ENCODE measurements around the gene FGF21. TPM values are rescaled to one million over a fixed set of nuclear protein-coding genes. Genes with fewer than 3 reads are reported as not detected.
A peak's percentile ranks its signal among the peaks of the same experiment; 100 is the strongest.

FGF21 gene
- total and polyA plus RNA-seq, 7 experiments from 2014 or later, result not detected

DNA sequence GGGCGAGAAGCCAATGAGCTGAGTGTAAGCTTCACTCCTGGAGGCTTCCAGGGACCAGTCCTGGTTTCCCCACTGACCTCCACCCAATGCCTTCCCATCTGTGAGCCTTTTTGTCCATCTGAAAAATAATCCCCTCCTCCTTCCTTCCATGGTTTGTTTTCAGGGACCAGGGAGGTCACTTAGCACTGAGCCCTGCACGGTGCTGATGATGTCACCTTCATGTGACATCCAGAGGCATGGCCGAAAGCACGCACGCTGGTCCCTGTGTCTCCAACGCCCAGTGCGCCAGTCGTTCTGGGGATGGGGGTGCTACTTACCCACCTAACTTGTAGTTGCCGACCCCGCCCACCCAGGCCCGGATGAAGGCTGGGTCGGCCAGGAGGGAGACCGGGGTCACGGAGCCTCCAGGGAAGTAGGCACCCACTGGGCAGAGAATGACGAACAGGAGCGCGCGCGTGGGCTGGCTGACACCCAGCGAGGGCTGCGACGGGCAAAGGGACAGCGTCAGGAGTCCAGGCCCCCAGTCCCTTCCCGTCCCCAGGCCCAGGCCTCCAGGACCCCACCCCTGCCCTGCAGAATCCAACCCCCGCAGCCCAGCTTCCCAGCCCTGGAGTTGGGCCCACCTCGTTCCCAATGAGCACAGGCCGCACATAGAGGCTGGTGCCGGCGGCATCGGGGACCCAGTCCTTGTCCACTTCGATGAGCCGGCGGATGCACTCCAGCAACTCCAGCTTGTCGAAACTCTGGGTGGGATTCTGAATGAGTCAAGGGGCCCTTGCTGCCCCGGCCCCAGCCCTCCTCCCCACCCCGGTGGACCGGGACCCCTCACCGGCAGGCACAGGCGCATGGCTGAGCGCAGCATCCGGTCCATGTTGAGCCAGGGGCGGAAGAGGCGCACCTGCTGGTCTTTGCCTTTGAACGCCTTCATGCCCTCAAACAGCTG is 44.3 kb downstream of the FGF21 start:
- H3K27me3 Mint-ChIP-seq, result no peaks in the 10 kb centered on the region
- H3K9me3 ChIP-seq (ENCODE audit: control insufficient read depth in 2 of 3, low read length in 3 of 3), result no peaks in the 10 kb centered on the region
- no peak for DNase-seq
- no peak for ATAC-seq
- no peaks in the 10 kb centered on the region for H3K36me3 ChIP-seq (ENCODE audit: control insufficient read depth in 2 of 3, insufficient read depth in 3 of 3, low read length in 3 of 3)
- H3K27me3 ChIP-seq (ENCODE audit: control insufficient read depth in 2 of 2, insufficient read depth in 2 of 2, low read length in 2 of 2), result no peaks in the 10 kb centered on the region
- H3K4me3 Mint-ChIP-seq, result no peak overlapping the region
- intact Hi-C loops (cut with micrococcal nuclease), result loop anchor here in 1 of 2 donors (10.0 kb wide), 1 partner anchor 345 kb away; no protein-coding TSS in a partner anchor
- H3K27ac ChIP-seq (ENCODE audit: low read depth, low read length), result no peak overlapping the region
- H3K4me1 ChIP-seq (ENCODE audit: control insufficient read depth in 2 of 2, insufficient read depth in 2 of 2, low read length in 2 of 2), result peaks cover 4% of the 10 kb centered on the region in 2 donors
- H3K36me3 Mint-ChIP-seq, result peaks cover 0 to 4% (median 0%) of the 10 kb centered on the region in 5 donors
- POLR2A ChIA-PET, result no interaction called here
- H3K27ac Mint-ChIP-seq, result no peak overlapping the region
- H3K4me3 ChIP-seq (ENCODE audit: low read length), result no peak overlapping the region
- CTCF ChIA-PET, result interaction anchor here (0.6 to 1.2 kb wide), 3 partner anchors 30 to 171 kb away, joined by 3 to 5 read pairs (median 3); no protein-coding TSS in a partner anchor
- no peaks in the 10 kb centered on the region for H3K9me3 Mint-ChIP-seq
- peaks cover 2 to 10% (median 7%) of the 10 kb centered on the region in 7 donors for H3K4me1 Mint-ChIP-seq

DNA sequence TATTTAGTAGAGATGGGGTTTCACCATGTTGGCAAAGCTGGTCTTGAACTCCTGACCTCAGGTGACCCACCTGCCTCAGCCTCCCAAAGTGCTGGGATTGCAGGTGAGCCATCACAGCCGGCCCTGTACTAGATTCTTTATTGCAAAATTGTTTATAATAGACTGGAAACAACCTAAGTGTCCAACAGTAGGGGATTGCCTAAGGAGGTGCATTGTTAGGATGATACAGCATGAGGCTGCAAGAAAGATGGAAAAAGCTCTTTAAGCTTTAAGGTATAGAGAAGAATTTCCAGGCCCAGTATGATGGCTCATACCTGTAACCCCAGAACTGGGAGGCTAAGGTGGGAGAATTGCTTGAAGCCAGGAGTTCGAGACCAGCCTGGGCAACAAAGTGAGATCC is 47.3 kb downstream of the FGF21 start:
- intact Hi-C loops (cut with micrococcal nuclease), result no loop called here
- Mint-ChIP-seq H3K4me3 (no peak overlapping the region), H3K4me1 (peaks cover 0 to 7% (median under 1%) of the 10 kb centered on the region in 7 donors), H3K27ac (no peak overlapping the region), H3K36me3 (peaks cover 0 to 6% (median 0%) of the 10 kb centered on the region in 5 donors), H3K27me3 (no peaks in the 10 kb centered on the region), H3K9me3 (no peaks in the 10 kb centered on the region)
- ATAC-seq (no peak), DNase-seq (no peak)
- CTCF ChIA-PET, result no interaction called here
- H3K9me3 ChIP-seq (ENCODE audit: control insufficient read depth in 2 of 3, low read length in 3 of 3), result no peaks in the 10 kb centered on the region
- no peaks in the 10 kb centered on the region for H3K27me3 ChIP-seq (ENCODE audit: control insufficient read depth in 2 of 2, insufficient read depth in 2 of 2, low read length in 2 of 2)
- H3K36me3 ChIP-seq (ENCODE audit: control insufficient read depth in 2 of 3, insufficient read depth in 3 of 3, low read length in 3 of 3), result peaks cover 0 to under 1% (median 0%) of the 10 kb centered on the region in 3 experiments
- no peak overlapping the region for H3K4me3 ChIP-seq (ENCODE audit: low read length)
- H3K4me1 ChIP-seq (ENCODE audit: control insufficient read depth in 2 of 2, insufficient read depth in 2 of 2, low read length in 2 of 2), result no peaks in the 10 kb centered on the region
- no peak overlapping the region for H3K27ac ChIP-seq (ENCODE audit: low read depth, low read length)
- POLR2A ChIA-PET, result no interaction called here

DNA sequence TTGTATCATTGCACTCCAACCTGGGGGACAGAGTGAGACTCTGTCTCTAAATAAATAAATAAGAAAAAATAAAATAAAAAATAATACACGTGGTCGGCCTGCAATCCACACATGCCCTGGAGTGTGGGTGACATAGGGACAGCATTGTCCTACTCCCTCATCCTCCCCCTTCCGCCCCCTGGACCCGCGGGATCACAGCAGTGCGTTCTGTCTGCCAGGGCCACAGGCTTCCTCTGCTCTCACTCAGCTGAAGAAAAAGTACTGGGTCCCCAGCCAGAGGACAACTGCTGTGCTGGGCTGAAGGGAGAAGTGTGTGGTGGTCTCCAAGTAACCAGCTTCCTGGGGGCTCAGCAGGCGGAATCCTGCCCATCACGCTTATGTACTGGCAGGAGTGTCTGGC is 49.2 kb downstream of the FGF21 start:
- Mint-ChIP-seq H3K27ac (no peak overlapping the region), H3K27me3 (no peaks in the 10 kb centered on the region), H3K36me3 (peaks cover 0 to 9% (median 0%) of the 10 kb centered on the region in 5 donors), H3K4me3 (no peak overlapping the region), H3K9me3 (no peaks in the 10 kb centered on the region), H3K4me1 (peaks cover 1 to 19% (median 14%) of the 10 kb centered on the region in 7 donors)
- no peak for ATAC-seq
- Histone ChIP-seq H3K4me3 (ENCODE audit: low read length) (no peak overlapping the region), H3K27ac (ENCODE audit: low read depth, low read length) (no peak overlapping the region), H3K4me1 (ENCODE audit: control insufficient read depth in 2 of 2, insufficient read depth in 2 of 2, low read length in 2 of 2) (peaks cover 0 to 2% of the 10 kb centered on the region in 2 donors), H3K9me3 (ENCODE audit: control insufficient read depth in 2 of 3, low read length in 3 of 3) (no peaks in the 10 kb centered on the region), H3K36me3 (ENCODE audit: control insufficient read depth in 2 of 3, insufficient read depth in 3 of 3, low read length in 3 of 3) (peaks cover 0 to 6% (median 0%) of the 10 kb centered on the region in 3 experiments), H3K27me3 (ENCODE audit: control insufficient read depth in 2 of 2, insufficient read depth in 2 of 2, low read length in 2 of 2) (no peaks in the 10 kb centered on the region)
- ChIA-PET CTCF (interaction anchor here (0.6 kb wide), 1 partner anchor 38 kb away, joined by 3 read pairs; no protein-coding TSS in a partner anchor), POLR2A (no interaction called here)
- DNase-seq, result no peak
- intact Hi-C loops (cut with micrococcal nuclease), result no loop called here

GRCh38 chr19:48805452-48805851 is 50.1 kb downstream of the FGF21 start:
- peaks cover 0 to 6% (median 0%) of the 10 kb centered on the region in 5 donors for H3K36me3 Mint-ChIP-seq
- no peak for DNase-seq
- H3K4me1 ChIP-seq (ENCODE audit: control insufficient read depth in 2 of 2, insufficient read depth in 2 of 2, low read length in 2 of 2), result peaks cover 8 to 10% of the 10 kb centered on the region in 2 donors
- no peaks in the 10 kb centered on the region for H3K9me3 ChIP-seq (ENCODE audit: control insufficient read depth in 2 of 3, low read length in 3 of 3)
- peaks cover 0 to 6% (median 0%) of the 10 kb centered on the region in 3 experiments for H3K36me3 ChIP-seq (ENCODE audit: control insufficient read depth in 2 of 3, insufficient read depth in 3 of 3, low read length in 3 of 3)
- no peaks in the 10 kb centered on the region for H3K9me3 Mint-ChIP-seq
- ChIA-PET CTCF (no interaction called here), POLR2A (no interaction called here)
- ATAC-seq, result no peak
- no peaks in the 10 kb centered on the region for H3K27me3 ChIP-seq (ENCODE audit: control insufficient read depth in 2 of 2, insufficient read depth in 2 of 2, low read length in 2 of 2)
- H3K4me1 Mint-ChIP-seq, result peaks cover 11 to 29% (median 24%) of the 10 kb centered on the region in 7 donors
- no peak overlapping the region for H3K27ac Mint-ChIP-seq
- no peak overlapping the region for H3K4me3 ChIP-seq (ENCODE audit: low read length)
- H3K27ac ChIP-seq (ENCODE audit: low read depth, low read length), result no peak overlapping the region
- no peaks in the 10 kb centered on the region for H3K27me3 Mint-ChIP-seq
- H3K4me3 Mint-ChIP-seq, result no peak overlapping the region
- intact Hi-C loops (cut with micrococcal nuclease), result no loop called here

DNA sequence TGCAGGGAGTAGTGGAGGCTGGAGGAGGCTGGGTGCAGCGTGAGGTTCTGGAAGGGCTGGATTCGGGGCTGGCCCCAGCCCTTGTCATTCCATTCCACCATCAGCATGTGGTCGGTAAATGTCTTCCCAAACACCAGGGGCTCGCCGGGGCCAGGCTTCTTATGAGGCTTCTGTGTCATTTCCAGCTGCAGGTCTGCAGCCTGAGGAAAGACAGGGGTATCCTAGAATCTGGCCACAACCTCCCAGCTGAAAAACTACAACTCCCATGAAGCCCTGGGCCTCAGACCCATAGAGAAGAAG is 51.1 kb downstream of the FGF21 start:
- no peaks in the 10 kb centered on the region for H3K9me3 Mint-ChIP-seq

DNA sequence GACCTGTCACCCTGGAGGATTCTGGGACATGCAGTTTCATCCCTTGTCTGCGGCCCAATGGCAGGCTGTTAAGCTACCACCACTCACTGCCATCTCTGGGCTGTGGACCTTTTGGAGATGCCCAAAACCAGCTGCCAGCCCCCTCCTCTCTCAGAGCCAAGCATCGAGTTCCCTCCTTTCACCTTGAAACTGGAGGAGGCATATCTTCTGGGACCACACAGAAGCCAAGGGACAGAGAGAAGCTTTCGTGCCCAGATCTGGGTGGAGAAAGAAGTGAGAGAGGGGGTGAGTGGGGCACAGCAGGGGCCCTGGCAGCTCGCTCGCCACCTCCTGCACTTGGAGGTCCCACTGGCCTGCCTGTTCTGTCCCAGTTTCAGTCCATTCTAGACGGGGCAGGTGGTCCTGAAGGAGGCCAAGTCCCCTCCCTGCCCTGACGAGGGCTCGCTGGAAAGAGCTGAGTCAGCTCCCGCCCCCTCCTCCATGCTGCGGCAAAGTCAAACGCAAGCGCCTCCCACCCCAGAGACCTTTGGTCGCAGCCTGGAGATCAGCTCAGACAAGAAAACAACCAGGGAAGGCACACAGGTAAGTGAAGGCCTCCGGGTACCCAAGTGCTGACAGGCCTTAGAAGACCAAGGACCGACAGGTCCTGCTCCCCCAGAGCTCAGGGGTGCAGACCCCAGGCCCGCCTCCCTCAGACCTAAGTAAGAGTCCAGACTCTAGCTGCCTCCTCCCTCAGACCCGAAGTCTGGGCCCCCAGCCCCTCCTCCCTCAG is 51.7 kb downstream of the FGF21 start:
- H3K4me3 Mint-ChIP-seq, result peak overlapping the region in 1 of 10 donors; percentile 36
- ATAC-seq (no peak), DNase-seq (peak in 1 of 9 donors; percentile 58)
- POLR2A ChIA-PET, result interaction anchor here (1.0 to 1.2 kb wide), 2 partner anchors 12 to 158 kb away, joined by 4 read pairs; no protein-coding TSS in a partner anchor
- peak overlapping the region in 3 of 9 donors; percentile 36 to 49 (median 38) for H3K27ac Mint-ChIP-seq
- intact Hi-C loops (cut with micrococcal nuclease), result loop anchor here in 1 of 2 donors (1.0 kb wide), 1 partner anchor 12 kb away; no protein-coding TSS in a partner anchor
- H3K27ac ChIP-seq (ENCODE audit: low read depth, low read length), result no peak overlapping the region
- peaks cover 0 to 9% (median 0%) of the 10 kb centered on the region in 3 experiments for H3K36me3 ChIP-seq (ENCODE audit: control insufficient read depth in 2 of 3, insufficient read depth in 3 of 3, low read length in 3 of 3)
- H3K27me3 ChIP-seq (ENCODE audit: control insufficient read depth in 2 of 2, insufficient read depth in 2 of 2, low read length in 2 of 2), result no peaks in the 10 kb centered on the region
- no peaks in the 10 kb centered on the region for H3K9me3 ChIP-seq (ENCODE audit: control insufficient read depth in 2 of 3, low read length in 3 of 3)
- H3K4me1 ChIP-seq (ENCODE audit: control insufficient read depth in 2 of 2, insufficient read depth in 2 of 2, low read length in 2 of 2), result peaks cover 10% of the 10 kb centered on the region in 2 donors
- no peaks in the 10 kb centered on the region for H3K9me3 Mint-ChIP-seq
- no peak overlapping the region for H3K4me3 ChIP-seq (ENCODE audit: low read length)
- CTCF ChIA-PET, result interaction anchor here (0.7 to 2.5 kb wide), 4 partner anchors 11 to 35 kb away, joined by 3 to 18 read pairs (median 5); no protein-coding TSS in a partner anchor
- H3K4me1 Mint-ChIP-seq, result peaks cover 11 to 31% (median 26%) of the 10 kb centered on the region in 7 donors
- H3K36me3 Mint-ChIP-seq, result peaks cover 0 to 6% (median 0%) of the 10 kb centered on the region in 5 donors
- no peaks in the 10 kb centered on the region for H3K27me3 Mint-ChIP-seq

More for the DNA sequence above, 51.1 kb downstream of the FGF21 start:
- no peaks in the 10 kb centered on the region for H3K27me3 ChIP-seq (ENCODE audit: control insufficient read depth in 2 of 2, insufficient read depth in 2 of 2, low read length in 2 of 2)
- ChIA-PET POLR2A (interaction anchor here (1.0 to 1.2 kb wide), 2 partner anchors 11 to 159 kb away, joined by 4 read pairs; no protein-coding TSS in a partner anchor), CTCF (interaction anchor here (1.5 to 2.5 kb wide), 3 partner anchors 11 to 36 kb away, joined by 4 to 18 read pairs (median 6); no protein-coding TSS in a partner anchor)
- peaks cover 10% of the 10 kb centered on the region in 2 donors for H3K4me1 ChIP-seq (ENCODE audit: control insufficient read depth in 2 of 2, insufficient read depth in 2 of 2, low read length in 2 of 2)
- Mint-ChIP-seq H3K36me3 (peaks cover 0 to 6% (median 0%) of the 10 kb centered on the region in 5 donors), H3K27me3 (no peaks in the 10 kb centered on the region), H3K27ac (peak overlapping the region in 4 of 9 donors; percentile 26 to 49 (median 37)), H3K4me3 (peak overlapping the region in 2 of 10 donors; percentile 17 to 36), H3K4me1 (peaks cover 11 to 29% (median 26%) of the 10 kb centered on the region in 7 donors)
- no peaks in the 10 kb centered on the region for H3K9me3 ChIP-seq (ENCODE audit: control insufficient read depth in 2 of 3, low read length in 3 of 3)
- peaks cover 0 to 9% (median 0%) of the 10 kb centered on the region in 3 experiments for H3K36me3 ChIP-seq (ENCODE audit: control insufficient read depth in 2 of 3, insufficient read depth in 3 of 3, low read length in 3 of 3)
- H3K4me3 ChIP-seq (ENCODE audit: low read length), result no peak overlapping the region
- DNase-seq (peak in 6 of 9 donors; percentile 26 to 63 (median 47)), ATAC-seq (peak; percentile 76)
- intact Hi-C loops (cut with micrococcal nuclease), result loop anchor here in 1 of 2 donors (1.0 kb wide), 1 partner anchor 11 kb away; no protein-coding TSS in a partner anchor
- no peak overlapping the region for H3K27ac ChIP-seq (ENCODE audit: low read depth, low read length)
